GM12878 (cell line): ENCODE results near the gene LMOD1. TPM values are rescaled to one million over a fixed set of nuclear protein-coding genes. Genes with fewer than 3 reads are reported as not detected.

Experiments used
- ATAC-seq: fragments of 200-7000 bp; cut with Tn5 transposase; 3 replicates; pipeline ENCODE4 v1.9.1; 2020; ENCODE audit warnings: mild to moderate bottlenecking, moderate library complexity
- BruUV-seq: library from RNA; stranded (reverse); fragments of 400-500 nt; replicated peaks from 2 replicates; lab custom pipeline; 2021; lab: Mats Ljungman, UMichigan
- CTCF ChIA-PET: fragments of 300-600 bp; sonication (Branson Sonifier 250); formaldehyde crosslinking; extraction: SDS; loops from one replicate; lab custom pipeline; 2021; ENCODE audit warnings: inconsistent platforms; lab: Yijun Ruan, JAX
- POLR2A ChIA-PET: fragments of 350-600 bp; formaldehyde crosslinking; extraction: SDS; loops from one replicate; lab custom pipeline; 2021; ENCODE audit warnings: inconsistent platforms; lab: Charles Lee
- RAD21 ChIA-PET: fragments of 300-600 bp; sonication (Branson Sonifier 250); formaldehyde crosslinking; loops from one replicate; lab custom pipeline; 2023; ENCODE audit warnings: antibody characterized with exemption; ENCODE audit not compliant: unreplicated experiment; lab: Charles Lee
- SMC1A ChIA-PET: fragments of 300-600 bp; sonication (Branson Sonifier 250); formaldehyde crosslinking; loops from one replicate; lab custom pipeline; 2023; ENCODE audit not compliant: unreplicated experiment, uncharacterized antibody; lab: Charles Lee
- DNase-seq: peaks from one replicate; pipeline ENCODE4 v3.0.0-alpha.2; 2011; ENCODE audit warnings: low read depth, low spot score
- FAIRE-seq: peaks from 3 replicates; lab custom pipeline; 2011; peaks lifted over from hg19 to GRCh38; lab: Jason Lieb, UNC
- H2AFZ ChIP-seq: 2 replicates; pipeline ENCODE4 v1.6.0; 2011; ENCODE audit warnings: low read depth, low read length, control low read depth; ENCODE audit not compliant: control insufficient read depth
- H3K27ac ChIP-seq: 2 replicates; pipeline ENCODE4 v1.5.1; 2011; ENCODE audit warnings: control low read depth; ENCODE audit not compliant: control insufficient read depth, insufficient read depth
- H3K27me3 ChIP-seq, 2 experiments: replicated peaks in 1 of 2; 2 replicates each; pipeline versions ENCODE4 v1.6.0 to v1.6.1; 2011; ENCODE audit warnings: low read length in 1 of 2; ENCODE audit not compliant: control insufficient read depth in 2 of 2, insufficient read depth in 2 of 2
- H3K36me3 ChIP-seq, 2 experiments: 2 replicates each; pipeline ENCODE4 v1.5.1; 2011; ENCODE audit warnings: low read length in 1 of 2; ENCODE audit not compliant: control insufficient read depth in 2 of 2, insufficient read depth in 2 of 2
- H3K4me1 ChIP-seq: 2 replicates; pipeline ENCODE4 v1.6.1; 2011; ENCODE audit warnings: mild to moderate bottlenecking, low read length, moderate library complexity, mixed read lengths; ENCODE audit not compliant: control insufficient read depth, insufficient read depth
- H3K4me2 ChIP-seq: 2 replicates; pipeline ENCODE4 v1.6.0; 2011; ENCODE audit warnings: control low read depth; ENCODE audit not compliant: control insufficient read depth, insufficient read depth
- H3K4me3 ChIP-seq: fragments of 200-600 bp; sonication (generic); 2 replicates; pipeline ENCODE4 v1.5.1; 2016
- H3K79me2 ChIP-seq: 2 replicates; pipeline ENCODE4 v1.6.0; 2011; ENCODE audit warnings: low read length; ENCODE audit not compliant: control insufficient read depth, insufficient read depth
- H3K9ac ChIP-seq: 2 replicates; pipeline ENCODE4 v1.8.0; 2011; ENCODE audit warnings: low read length, control low read depth, mixed read lengths; ENCODE audit not compliant: control insufficient read depth, insufficient read depth
- H3K9me3 ChIP-seq: replicated peaks from 3 replicates; pipeline ENCODE4 v1.5.1; 2011; ENCODE audit warnings: mild to moderate bottlenecking, low read length; ENCODE audit not compliant: control insufficient read depth, insufficient read depth
- H4K20me1 ChIP-seq: 2 replicates; pipeline ENCODE4 v1.6.0; 2011; ENCODE audit not compliant: control insufficient read depth, insufficient read depth
- ATF3 ChIP-seq: IDR thresholded peaks from 2 replicates; pipeline ENCODE4 v1.6.1; 2011; ENCODE audit warnings: low read depth, mild to moderate bottlenecking, low read length, moderate library complexity, borderline replicate concordance; ENCODE audit errors: extremely low read depth
- JUNB ChIP-seq: IDR thresholded peaks from 2 replicates; pipeline ENCODE4 v1.6.1; 2016; ENCODE audit warnings: antibody characterized with exemption, mild to moderate bottlenecking
- MAX ChIP-seq: IDR thresholded peaks from 2 replicates; pipeline ENCODE4 v1.6.1; 2012; ENCODE audit warnings: low read depth, low read length, improper control_type of control experiment
- MLLT1 ChIP-seq: fragments of 450-650 bp; IDR thresholded peaks from 2 replicates; pipeline ENCODE4 v1.6.1; 2016; ENCODE audit warnings: mild to moderate bottlenecking
- SMC3 ChIP-seq: IDR thresholded peaks from 2 replicates; pipeline ENCODE4 v1.6.1; 2011; ENCODE audit warnings: low read length, improper control_type of control experiment, borderline replicate concordance
- WGBS: methylation state at CpG from one replicate; pipeline ENCODE4 v1.1.6; 2016; ENCODE audit warnings: low lambda C conversion rate; ENCODE audit not compliant: insufficient replicate concordance, insufficient coverage; ENCODE audit errors: missing lambda C conversion rate; 5-methylcytosine and 5-hydroxymethylcytosine counted together
- in situ Hi-C: fragments of 300-500 bp; cut with MboI; formaldehyde crosslinking; loops from 9 replicates; pipeline ENCODE4 v1.14.3; 2018; ENCODE audit warnings: mixed read lengths
- intact Hi-C: fragments of 100-400 bp; cut with micrococcal nuclease; formaldehyde crosslinking; loops from one replicate; pipeline ENCODE4 v1.14.2; 2022; ENCODE audit not compliant: unreplicated experiment
- polyA plus RNA-seq, 11 experiments: library from polyadenylated mRNA; depleted of rRNA in 4 of 11; unstranded in 6 of 11; stranded (reverse) in 5 of 11; fragments of >200 nt; fragmentation: Nextera tagmentation in 4 of 11; fragmentation: Illumina TruSeq in 1 of 11; extraction: Ambion mirVana in 4 of 11; extraction: Trizol in 1 of 11; gene quantifications; 1 replicate in 1 of 11; 2 replicates in 10 of 11; pipeline versions ENCODE4 v1.2.1 to v1.2.3, GENCODE V29; 2011 to 2016; ENCODE audit warnings: inconsistent platforms in 2 of 11, missing spikeins in 2 of 11, low read depth in 1 of 11
- total RNA-seq, 4 experiments: library from RNA; depleted of rRNA in 3 of 4; stranded (reverse); fragments of >200 nt in 3 of 4; fragmentation: Illumina TruSeq in 1 of 4; extraction: Trizol in 1 of 4; gene quantifications; 2 replicates each; pipeline versions ENCODE4 v1.2.1 to v1.2.3, GENCODE V29; 2013 to 2021
- TF ChIP-seq, protein P1 (sequence below): IDR thresholded peaks from 2 replicates; pipeline ENCODE4 v1.6.1; 2012; ENCODE audit warnings: low read length, inconsistent platforms

Gene LMOD1
- total and polyA plus RNA-seq, 10 of the 15 experiments (the other 5 are each of a cell fraction or from before 2014, with no cell fraction given), result 0.15 TPM; not detected in 9

DNA sequence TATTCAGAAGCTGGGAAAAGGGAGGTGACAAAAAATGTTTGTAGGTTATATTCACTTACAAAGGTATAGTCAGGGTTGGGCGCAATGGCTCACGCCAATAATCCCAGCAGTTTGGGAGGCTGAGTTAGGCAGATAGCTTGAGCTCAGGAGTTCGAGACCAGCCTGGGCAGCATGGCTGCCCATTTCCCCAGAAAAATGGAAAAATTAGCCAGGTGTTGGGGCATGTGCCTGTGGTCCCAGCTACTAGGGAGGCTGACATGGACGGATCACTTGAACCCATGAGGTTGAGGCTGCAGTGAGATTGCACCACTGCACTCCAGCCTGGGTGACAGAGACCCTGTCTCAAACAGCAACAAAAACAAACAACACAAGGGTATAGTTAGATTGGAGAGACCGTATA is 12.0 kb upstream of the LMOD1 start:
- in situ Hi-C loops (no loop called here), intact Hi-C loops (no loop called here)
- ATAC-seq (no peak), DNase-seq (no peak), FAIRE-seq (no peak)
- ChIA-PET RAD21 (no interaction called here), CTCF (interaction anchor here (2.0 to 3.8 kb wide), 2 partner anchors 15 to 62 kb away, joined by 13 to 17 read pairs; no protein-coding TSS in a partner anchor), POLR2A (no interaction called here), SMC1A (interaction anchor here (0.6 kb wide), 1 partner anchor 64 kb away, joined by 3 read pairs; no protein-coding TSS in a partner anchor)
- Histone ChIP-seq H4K20me1 (no peaks in the 10 kb centered on the region), H3K36me3 (peaks cover 0 to 32% of the 10 kb centered on the region in 2 experiments), H3K9me3 (no peaks in the 10 kb centered on the region), H3K9ac (no peak overlapping the region), H3K79me2 (peaks cover 26% of the 10 kb centered on the region), H3K27ac (no peak overlapping the region), H3K27me3 (no peaks in the 10 kb centered on the region), H3K4me1 (no peaks in the 10 kb centered on the region; the same call in 1 of the 2 replicates), H3K4me2 (no peak overlapping the region), H3K4me3 (no peak overlapping the region), H2AFZ (no peak overlapping the region)
- WGBS, result 98% methylated on average over 5 of the region's 5 CpGs
- TF ChIP-seq JUNB, result no peak
- no peak for TF ChIP-seq MLLT1
- no peak for TF ChIP-seq ATF3
- TF ChIP-seq SMC3, result no peak
- TF ChIP-seq, protein P1, sequence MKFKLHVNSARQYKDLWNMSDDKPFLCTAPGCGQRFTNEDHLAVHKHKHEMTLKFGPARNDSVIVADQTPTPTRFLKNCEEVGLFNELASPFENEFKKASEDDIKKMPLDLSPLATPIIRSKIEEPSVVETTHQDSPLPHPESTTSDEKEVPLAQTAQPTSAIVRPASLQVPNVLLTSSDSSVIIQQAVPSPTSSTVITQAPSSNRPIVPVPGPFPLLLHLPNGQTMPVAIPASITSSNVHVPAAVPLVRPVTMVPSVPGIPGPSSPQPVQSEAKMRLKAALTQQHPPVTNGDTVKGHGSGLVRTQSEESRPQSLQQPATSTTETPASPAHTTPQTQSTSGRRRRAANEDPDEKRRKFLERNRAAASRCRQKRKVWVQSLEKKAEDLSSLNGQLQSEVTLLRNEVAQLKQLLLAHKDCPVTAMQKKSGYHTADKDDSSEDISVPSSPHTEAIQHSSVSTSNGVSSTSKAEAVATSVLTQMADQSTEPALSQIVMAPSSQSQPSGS, result no peak
- no peak for TF ChIP-seq MAX
- no TSS peak for BruUV-seq
